Activated CD8-positive, alpha-beta memory T cell treated with anti-CD3 and anti-CD28 coated beads, Interleukin-2, amount 50 U/mL, for 1 hour (primary cell): Measurements from ENCODE around the gene TTLL10.

ENCODE experiments used
- DNase-seq: peaks from one replicate; pipeline ENCODE4 v3.0.0-alpha.2; 2020; ENCODE audit errors: extremely low read depth

TTLL10 gene

GRCh38 chr1:1236176-1236763 lies 62.6 kb downstream of the TTLL10 start:
- DNase-seq: no peak

DNA sequence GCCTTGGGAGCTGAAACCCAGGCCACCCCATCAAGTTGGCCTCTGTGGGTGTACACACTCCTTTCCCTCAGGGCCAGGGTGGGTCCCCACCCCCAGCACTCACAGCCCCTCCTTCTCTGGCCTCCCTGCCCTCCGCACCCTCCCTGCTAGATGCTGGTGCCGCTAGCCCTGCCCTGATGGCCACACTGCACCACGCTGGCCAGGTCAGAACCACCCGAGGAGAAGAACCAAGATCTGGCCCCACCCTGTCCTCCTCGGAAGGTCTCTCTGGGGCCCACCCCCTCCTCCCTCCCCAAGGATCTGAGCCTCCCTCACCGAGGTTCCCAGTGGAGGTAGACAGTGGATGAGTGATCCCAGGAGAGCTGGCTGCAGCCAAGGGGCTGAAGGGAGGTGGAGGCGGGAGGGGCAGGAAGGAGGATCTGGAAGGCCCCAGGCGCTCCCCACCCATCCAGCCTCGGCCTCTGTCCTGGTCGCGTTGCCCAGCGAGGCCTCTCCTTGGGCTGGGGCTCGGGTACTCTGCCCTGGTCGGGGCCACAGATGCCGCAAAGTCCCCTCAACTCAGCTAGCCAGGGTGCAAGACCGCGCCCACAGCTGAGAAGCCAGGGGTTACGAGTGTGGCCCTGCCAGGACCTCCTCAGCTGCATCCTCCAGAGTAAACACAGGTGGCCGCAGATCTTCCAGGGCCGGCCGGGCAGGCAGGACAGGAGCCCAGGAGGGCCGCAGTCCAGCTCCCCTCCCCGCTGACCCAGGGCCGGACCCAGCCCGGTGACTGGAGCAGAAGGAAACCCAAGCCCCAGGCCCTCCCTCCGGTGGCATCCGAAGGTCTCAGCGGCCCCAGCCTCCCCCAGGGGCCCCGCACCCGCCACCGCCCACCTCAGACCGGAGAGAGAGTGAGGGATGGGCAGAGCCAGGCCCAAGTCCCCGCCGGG lies 63.5 kb downstream of the TTLL10 start:
- no peak for DNase-seq

DNA sequence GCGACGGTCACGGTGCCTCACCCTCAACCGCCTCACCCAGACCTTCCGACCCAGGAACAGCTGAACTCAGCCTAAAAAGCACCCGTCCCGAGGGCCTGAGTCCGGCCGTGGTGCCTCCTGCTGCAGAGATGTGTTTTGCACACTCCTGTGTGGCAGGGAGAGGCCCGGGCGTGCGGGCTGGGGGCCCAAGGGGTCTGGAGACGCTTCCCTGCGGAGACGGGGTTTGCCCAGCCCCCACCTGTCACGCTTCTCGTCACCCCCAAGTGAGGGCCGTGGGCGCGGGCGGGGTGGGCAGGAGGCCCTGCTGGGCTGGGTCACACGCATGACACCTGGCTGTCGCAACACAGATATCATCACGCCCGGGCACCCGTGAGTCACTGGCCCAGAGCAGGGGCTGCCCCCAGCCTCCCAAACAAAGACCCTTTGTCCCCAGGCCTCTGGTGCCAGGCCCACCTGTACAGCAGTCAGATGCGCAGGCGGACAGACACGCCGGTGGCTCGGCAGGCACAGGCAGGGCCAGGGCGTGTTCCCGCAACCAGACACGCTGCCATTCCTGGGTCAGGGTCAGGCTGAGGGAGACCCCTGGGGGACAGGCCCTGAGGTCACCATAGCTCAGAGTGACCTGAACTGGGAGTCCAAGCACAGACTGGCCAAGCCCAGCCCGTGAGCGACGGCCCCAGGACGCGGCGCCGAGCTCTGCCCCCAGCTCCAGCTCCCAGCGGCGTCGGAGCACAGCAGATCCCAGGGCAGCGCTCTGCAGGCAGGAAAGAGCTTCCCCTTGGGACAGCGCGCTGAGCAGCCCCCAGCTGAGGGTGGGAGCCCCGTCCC lies 64.4 kb downstream of the TTLL10 start:
- no peak for DNase-seq

- DNase-seq: no peak
Measured at GRCh38 chr1:1238702-1239178, 65.1 kb downstream of the TTLL10 start.

GRCh38 chr1:1239227-1239613 lies 65.5 kb downstream of the TTLL10 start:
- DNase-seq: no peak

GRCh38 chr1:1239614-1240347 lies 66.1 kb downstream of the TTLL10 start:
- DNase-seq: no peak

DNA sequence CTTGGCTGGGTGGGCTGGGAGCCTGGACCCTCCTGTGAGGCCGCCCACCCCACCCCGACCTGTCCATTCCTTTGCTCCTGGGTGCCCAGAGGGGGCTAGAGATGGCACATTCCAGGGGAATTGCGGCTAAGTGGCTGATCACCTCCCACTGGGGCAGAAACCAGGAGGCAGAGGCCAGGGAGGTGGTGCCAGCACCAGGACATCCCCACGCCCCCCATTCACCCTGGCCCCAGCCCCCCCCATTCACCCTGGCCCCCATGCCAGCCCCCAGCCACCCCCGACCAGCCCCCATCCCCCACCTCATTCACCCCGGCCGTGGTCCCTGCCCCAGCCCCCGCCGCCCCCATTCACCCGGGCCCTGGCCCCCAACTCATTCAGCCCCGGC lies 66.7 kb downstream of the TTLL10 start:
- DNase-seq: no peak

- no peak for DNase-seq
Measured at GRCh38 chr1:1240822-1241587, 67.3 kb downstream of the TTLL10 start.

- no peak for DNase-seq
Measured at GRCh38 chr1:1241588-1242219, 68.0 kb downstream of the TTLL10 start.

DNA sequence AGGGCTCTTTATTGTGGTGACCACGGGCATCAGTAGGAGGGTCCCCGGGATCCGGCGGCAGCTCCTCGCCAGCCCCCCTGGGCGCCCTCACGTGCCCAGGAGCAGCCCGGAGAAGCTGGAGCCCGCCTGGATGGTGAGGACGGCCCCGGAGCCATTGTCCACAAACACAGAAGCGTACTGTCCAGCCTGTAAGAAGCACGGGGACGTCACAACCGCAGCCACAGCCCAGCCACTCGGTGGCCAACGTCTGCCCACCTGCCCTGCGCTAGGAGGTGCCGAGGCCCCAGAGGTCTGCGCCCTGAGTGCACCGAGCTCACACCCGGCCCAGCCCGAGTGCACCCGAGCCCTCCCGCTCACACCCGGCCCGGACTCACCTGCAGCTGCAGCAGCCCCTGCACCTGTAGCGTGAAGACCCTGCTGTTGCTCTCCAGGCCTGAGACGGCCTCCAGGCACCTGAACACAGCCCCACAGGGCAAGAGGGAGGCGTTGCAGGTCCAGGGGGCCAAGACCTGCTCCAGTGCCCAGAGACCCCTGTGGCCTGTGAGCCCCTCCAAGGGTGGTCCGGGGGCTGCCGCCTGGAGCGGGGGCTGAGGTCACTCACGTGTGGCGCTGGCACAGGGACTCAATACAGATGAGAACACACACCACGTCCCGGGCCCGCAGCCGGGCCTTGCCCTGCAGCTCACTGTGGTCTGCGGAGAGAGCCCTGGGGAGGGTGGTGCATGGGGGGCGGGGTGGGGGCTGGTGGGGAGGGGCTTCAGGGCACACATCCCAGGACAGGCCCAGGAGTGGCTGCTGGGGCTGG lies 69.0 kb downstream of the TTLL10 start:
- DNase-seq: no peak

- DNase-seq: no peak
Measured at GRCh38 chr1:1243266-1243660, 69.6 kb downstream of the TTLL10 start.

GRCh38 chr1:1243807-1244191 lies 70.1 kb downstream of the TTLL10 start:
- DNase-seq: no peak

- no peak for DNase-seq
Measured at GRCh38 chr1:1244192-1244811, 70.6 kb downstream of the TTLL10 start.

GRCh38 chr1:1245178-1245816 lies 71.6 kb downstream of the TTLL10 start:
- no peak for DNase-seq

DNA sequence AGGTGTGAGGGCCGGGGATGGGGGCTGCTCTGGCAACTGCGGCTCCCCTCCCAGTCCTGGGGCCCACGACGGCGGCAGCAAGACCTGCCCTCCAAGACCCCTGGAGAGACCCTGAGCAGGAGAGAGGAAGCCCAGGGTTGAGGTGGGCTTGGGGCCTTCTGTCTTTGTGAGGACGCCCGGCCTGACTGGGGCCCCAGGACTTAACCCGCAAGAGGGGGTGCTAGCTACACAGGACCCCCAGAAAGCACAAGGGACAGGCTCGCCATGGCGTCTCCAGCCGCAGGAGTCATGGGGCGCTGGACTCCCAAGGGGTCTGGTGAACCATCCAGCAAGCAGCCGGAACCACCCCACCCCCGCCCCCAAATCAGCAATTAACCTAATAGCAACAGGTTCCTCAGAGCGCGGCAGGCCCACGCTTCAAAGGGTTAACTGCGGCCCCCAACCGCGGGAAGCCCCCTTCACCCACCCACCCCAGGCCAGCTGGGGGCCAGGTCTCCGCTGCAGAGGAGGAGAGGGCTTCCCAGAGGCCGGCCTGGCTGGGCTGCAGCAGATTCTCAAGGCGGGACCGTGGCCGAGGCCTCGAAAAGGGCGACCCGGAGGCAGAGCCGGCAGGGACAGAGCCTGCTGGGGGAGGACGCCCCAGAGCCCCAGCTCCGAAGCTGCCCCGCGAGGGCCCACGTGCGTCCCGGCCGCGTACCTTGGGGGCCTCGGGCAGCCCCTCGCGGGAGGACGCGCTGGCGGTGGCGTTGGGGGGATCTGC lies 72.3 kb downstream of the TTLL10 start:
- no peak for DNase-seq

DNA sequence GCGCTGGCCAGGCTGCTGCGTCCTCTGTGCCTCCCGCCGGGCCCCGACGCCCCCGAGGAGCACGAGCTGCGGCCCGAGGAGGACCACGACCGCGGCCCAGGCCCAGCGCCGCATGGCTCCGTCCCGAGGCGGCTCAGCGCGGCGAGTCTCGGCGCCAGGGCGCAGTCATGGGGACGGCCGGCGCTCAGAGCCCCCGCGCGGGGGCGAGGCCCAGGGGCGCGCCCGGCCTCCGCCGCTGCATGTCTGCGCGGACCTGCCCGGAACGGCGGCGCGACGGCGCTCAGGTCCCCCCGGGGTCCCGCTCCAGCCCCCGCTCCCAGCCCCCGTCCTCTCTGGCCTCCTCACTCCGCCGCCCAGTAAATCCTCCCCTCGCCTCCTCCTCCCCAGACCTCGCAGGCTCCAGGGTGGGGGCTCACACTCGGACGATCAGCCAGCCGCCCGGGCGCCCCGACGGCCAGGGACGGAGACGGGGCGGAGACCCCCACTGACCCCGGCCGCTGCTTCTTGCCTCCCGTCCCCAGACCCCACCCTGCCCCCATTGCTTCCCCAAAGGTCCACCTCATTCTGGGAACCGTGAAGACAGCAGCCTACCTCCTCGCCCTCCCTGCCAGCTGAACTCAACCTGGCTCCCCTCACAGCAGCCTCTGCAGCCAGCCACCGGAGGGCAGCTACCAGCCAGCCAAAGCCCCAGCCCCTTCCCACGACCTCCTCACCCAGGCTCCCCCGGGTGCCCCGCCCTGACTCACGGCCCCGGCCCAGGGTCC lies 73.1 kb downstream of the TTLL10 start, which contains the start of gene C1QTNF12:
Gene C1QTNF12 (minus strand): TSS at position 146 of the 764 bp plus-strand sequence. CDS start 32 bp downstream, at position 114.
- DNase-seq: no peak

GRCh38 chr1:1247341-1247913 lies 73.7 kb downstream of the TTLL10 start:
- DNase-seq: no peak
